Heart right ventricle (tissue), 16 donors: ENCODE data around the gene PRLHR. TPM values are rescaled to one million over a fixed set of nuclear protein-coding genes. Genes with fewer than 3 reads are reported as not detected.

Source experiments
- ATAC-seq, 8 donors: fragments of 200-7000 bp; cut with Tn5 transposase; one replicate each; pipeline ENCODE4 v1.9.1; 2020; ENCODE audit warnings: mild to moderate bottlenecking in 8 of 8, moderate library complexity in 8 of 8, moderate number of reproducible peaks in 1 of 8
- DNase-seq, 2 donors: peaks; one replicate each; pipeline ENCODE4 v3.0.0-alpha.2; 2020
- H3K27ac ChIP-seq, 10 donors: fragments of 200-600 bp; sonication (generic) in 2 of 10; one replicate each; pipeline versions ENCODE4 v1.5.0 to v1.8.0; 2020 to 2022; ENCODE audit warnings: mild to moderate bottlenecking in 3 of 10
- H3K27me3 ChIP-seq, 7 donors: fragments of 200-600 bp; one replicate each; pipeline ENCODE4 v1.8.0; 2021 to 2022; ENCODE audit warnings: mild to moderate bottlenecking in 2 of 7
- H3K36me3 ChIP-seq, 9 donors: fragments of 200-600 bp; sonication (generic) in 1 of 9; one replicate each; pipeline versions ENCODE4 v1.5.0 to v1.8.0; 2020 to 2022; ENCODE audit warnings: mild to moderate bottlenecking in 2 of 9
- H3K4me1 ChIP-seq, 9 donors: fragments of 200-600 bp; sonication (generic) in 1 of 9; one replicate each; pipeline versions ENCODE4 v1.5.0 to v1.8.0; 2020 to 2022; ENCODE audit warnings: mild to moderate bottlenecking in 4 of 9
- H3K4me3 ChIP-seq, 10 donors: fragments of 200-600 bp; sonication (generic) in 2 of 10; one replicate each; pipeline versions ENCODE4 v1.5.0 to v1.8.0; 2020 to 2022; ENCODE audit warnings: mild to moderate bottlenecking in 7 of 10, moderate library complexity in 2 of 10
- H3K9me3 ChIP-seq, 11 donors: fragments of 200-600 bp in 10 of 11; sonication (generic) in 2 of 11; one replicate each; pipeline versions ENCODE4 v1.5.0 to v1.8.0; 2013 to 2022; ENCODE audit warnings: mild to moderate bottlenecking in 2 of 11, control low read depth in 1 of 11, moderate library complexity in 1 of 11
- CTCF ChIP-seq, 9 donors: fragments of 200-600 bp; sonication (generic) in 2 of 9; IDR thresholded peaks; one replicate each; pipeline versions ENCODE4 v1.5.0 to v1.8.0; 2021 to 2022; ENCODE audit warnings: antibody characterized with exemption in 9 of 9, mild to moderate bottlenecking in 5 of 9, moderate library complexity in 1 of 9
- WGBS, 2 donors: extraction: QIAGEN DNeasy Blood & Tissue Kit; methylation state at CpG; one replicate each; pipeline ENCODE4 v1.1.7; 2013; ENCODE audit warnings: inconsistent platforms in 1 of 2; 5-methylcytosine and 5-hydroxymethylcytosine counted together
- intact Hi-C, 10 donors: fragments of 100-400 bp; cut with DNase I; formaldehyde crosslinking; loops; one replicate each; pipeline versions ENCODE4 v1.11.1 to v1.14.2; 2022
- long read RNA-seq, 3 donors: library from polyadenylated mRNA; unstranded; transcript quantifications; one replicate each; pipeline ENCODE4 v2.0.0, GENCODE V29; 2020 to 2021
- polyA plus RNA-seq, 2 donors: library from polyadenylated mRNA; stranded (reverse); fragments of 200-250 nt; gene quantifications; one replicate each; pipeline ENCODE4 v1.2.3, GENCODE V29; 2013
- total RNA-seq, 10 donors: library from RNA; stranded (reverse); fragmentation: NEBNext Ultra II Directional in 3 of 10; extraction: Animal tissue kit (Norgen Biotek cat#: 25700) in 3 of 10; gene quantifications; one replicate each; pipeline versions ENCODE4 v1.2.1 to v1.2.4, GENCODE V29; 2021 to 2023
- donor health status: Arrhythmogenic right ventricular cardiomyopathy.
- donor health status: ischemic (EF 13 %, LVEDD 7.1; RV severe dilation, severe dysfunction).
- donor health status: healthy with polysubstance abuse.
- donor health status: DM: no; HTN: yes; CAD: no.
- donor health status: DM: no; HTN: no; CAD: no.
- donor health status: ischemic (EF 25% LVEDD 6.9; RV normal size, moderate dysfunction).
- donor health status: ischemic (EF 25% LVEDD 5.7; RV mildly dilated, moderate dysfunction).
- donor health status: healthy.
- donor health status: DM: yes; HTN: yes; CAD: no.
- donor health status: Ischemic cardiomyopathy.
- donor health status: ischemic (EF 35%, LVEDD 5.7; RV mildly dilated, moderate dysfunction).
- donor health status: nonischemic (EF 11% LVEDD 7.7; RV severe dilation, severe dysfunction).
- donor health status: DM: yes; HTN: yes; CAD: no.
- donor health status: PGD.
- donor health status: ischemic (EF 29% LVEDD 5.4; RV normal size, mild dysfunction).
- donor health status: nonischemic (EF 23%, LVEDD 6.1; RV moderate dilation, normal function).

The PRLHR gene
- not detected for total RNA-seq
- not detected for polyA plus RNA-seq
- long read RNA-seq, donor 1, result 0 reads
- long read RNA-seq, donor 2, result 0 reads
- long read RNA-seq, donor 3, result 0 reads

GRCh38 chr10:118595598-118596425, at the start of gene PRLHR:
PRLHR (minus strand) TSS chr10:118595648; CDS start chr10:118595244, 404 bp downstream.
- intact Hi-C loops, result no loop called here
- no peak for TF ChIP-seq CTCF (IDR thresholded peaks at IDR 0.05)
- 2 to 4% methylated on average over 52 of the region's 52 CpGs for WGBS, 2 donors
- Histone ChIP-seq H3K27ac (no peak within 1 kb of the TSS), H3K4me1 (peaks cover 0 to 6% (median 0%) of the 10 kb centered on the region in 9 donors), H3K4me3 (no peak within 1 kb of the TSS), H3K9me3 (no peaks in the 10 kb centered on the region), H3K27me3 (peaks cover 22 to 91% (median 84%) of the 10 kb centered on the region in 7 donors), H3K36me3 (no peaks in the 10 kb centered on the region)
- DNase-seq, result no peak
- ATAC-seq, result peak in 4 of 8 donors; percentile 20 to 55 (median 44)

- H3K27me3 ChIP-seq, result peaks cover 0 to 13% (median 0%) of the 10 kb centered on the region in 7 donors
- intact Hi-C loops, result no loop called here
- H3K27ac ChIP-seq, result no peak overlapping the region
- no peak for TF ChIP-seq CTCF (IDR thresholded peaks at IDR 0.05)
- DNase-seq (no peak), ATAC-seq (no peak)
- H3K9me3 ChIP-seq, result peaks cover 0 to 8% (median 0%) of the 10 kb centered on the region in 11 donors
- 60 to 67% methylated on average over 2 of the region's 2 CpGs for WGBS, 2 donors
- no peak overlapping the region for H3K4me3 ChIP-seq
- H3K36me3 ChIP-seq, result no peaks in the 10 kb centered on the region
- H3K4me1 ChIP-seq, result no peaks in the 10 kb centered on the region
These were observed 46.8 kb upstream of the PRLHR start for GRCh38 chr10:118642228-118642627.

GRCh38 chr10:118638680-118639079, 43.2 kb upstream of the PRLHR start:
- TF ChIP-seq CTCF (IDR thresholded peaks at IDR 0.05), result no peak
- Histone ChIP-seq H3K4me3 (no peak overlapping the region), H3K9me3 (peaks cover 0 to 16% (median 0%) of the 10 kb centered on the region in 11 donors), H3K36me3 (no peaks in the 10 kb centered on the region), H3K27me3 (peaks cover 0 to 10% (median 0%) of the 10 kb centered on the region in 7 donors), H3K4me1 (no peaks in the 10 kb centered on the region), H3K27ac (no peak overlapping the region)
- DNase-seq (no peak), ATAC-seq (no peak)
- 68 to 69% methylated on average over 9 of the region's 9 CpGs for WGBS, 2 donors
- intact Hi-C loops, result no loop called here

- Histone ChIP-seq H3K36me3 (no peaks in the 10 kb centered on the region), H3K27ac (no peak overlapping the region), H3K4me1 (no peaks in the 10 kb centered on the region), H3K27me3 (peaks cover 0 to 9% (median 0%) of the 10 kb centered on the region in 7 donors), H3K4me3 (no peak overlapping the region), H3K9me3 (peaks cover 0 to 13% (median 0%) of the 10 kb centered on the region in 11 donors)
- intact Hi-C loops, result no loop called here
- ATAC-seq (no peak), DNase-seq (no peak)
- WGBS, 2 donors, result 83 to 84% methylated on average over 4 of the region's 4 CpGs
- TF ChIP-seq CTCF (IDR thresholded peaks at IDR 0.05), result no peak
These were observed 40.4 kb upstream of the PRLHR start for GRCh38 chr10:118635674-118636402.
